IMR-90 (cell line): ENCODE results near the gene CHP1. TPM values are rescaled to one million over a fixed set of nuclear protein-coding genes. Genes with fewer than 3 reads are reported as not detected.

Experiments
- ATAC-seq: fragments of 200-7000 bp; cut with Tn5 transposase; 2 replicates; pipeline ENCODE4 v1.9.1; 2020; ENCODE audit warnings: low read depth, mild to moderate bottlenecking, moderate library complexity
- BruUV-seq: library from RNA; stranded (reverse); fragments of 400-500 nt; replicated peaks from 2 replicates; lab custom pipeline; 2021; lab: Mats Ljungman, UMichigan
- CTCF ChIA-PET: fragments of 300-600 bp; formaldehyde crosslinking; extraction: SDS; loops from one replicate; lab custom pipeline; 2021; ENCODE audit warnings: antibody characterized with exemption; lab: Yijun Ruan, JAX
- POLR2A ChIA-PET: fragments of 300-600 bp; sonication (Branson Sonifier 250); formaldehyde crosslinking; loops from one replicate; lab custom pipeline; 2022; ENCODE audit warnings: antibody characterized with exemption; ENCODE audit not compliant: unreplicated experiment; lab: Charles Lee
- DNase-seq: peaks from one replicate; pipeline ENCODE4 v3.0.0; 2013
- H2AFZ ChIP-seq: replicated peaks from 2 replicates; pipeline ENCODE3; 2013; ENCODE audit warnings: low read length, mild to moderate bottlenecking; ENCODE audit not compliant: poor library complexity
- H2AK5ac ChIP-seq: 2 replicates; pipeline ENCODE4 v1.6.1; 2013; ENCODE audit warnings: low read depth, low read length, inconsistent platforms
- H2AK9ac ChIP-seq: replicated peaks from 2 replicates; pipeline ENCODE3; 2013; ENCODE audit warnings: mild to moderate bottlenecking, low read depth, low read length, moderate library complexity; ENCODE audit not compliant: poor library complexity
- H2BK120ac ChIP-seq: 2 replicates; pipeline ENCODE4 v1.6.1; 2013; ENCODE audit warnings: low read depth, low read length, inconsistent platforms
- H2BK15ac ChIP-seq: 3 replicates; pipeline ENCODE4 v1.6.1; 2013; ENCODE audit warnings: low read depth, low read length, inconsistent platforms
- H2BK20ac ChIP-seq: 2 replicates; pipeline ENCODE4 v1.6.1; 2013; ENCODE audit warnings: low read depth, mild to moderate bottlenecking, inconsistent platforms, low read length, moderate library complexity
- H2BK5ac ChIP-seq: 2 replicates; pipeline ENCODE4 v1.6.1; 2013; ENCODE audit warnings: mild to moderate bottlenecking, low read depth, low read length, inconsistent platforms; ENCODE audit not compliant: poor library complexity, severe bottlenecking
- H3K14ac ChIP-seq: replicated peaks from 2 replicates; pipeline ENCODE4 v1.6.1; 2013; ENCODE audit warnings: low read depth, low read length, inconsistent platforms
- H3K18ac ChIP-seq: 2 replicates; pipeline ENCODE4 v1.6.1; 2013; ENCODE audit warnings: low read depth, low read length, control low read depth
- H3K23ac ChIP-seq: 2 replicates; pipeline ENCODE4 v1.6.1; 2013; ENCODE audit warnings: low read depth, low read length, inconsistent platforms
- H3K27ac ChIP-seq: 2 replicates; pipeline ENCODE4 v1.5.1; 2013; ENCODE audit warnings: mild to moderate bottlenecking, control low read depth, low read length; ENCODE audit not compliant: insufficient read depth
- H3K27me3 ChIP-seq: 2 replicates; pipeline ENCODE4 v1.6.1; 2013; ENCODE audit warnings: low read length; ENCODE audit not compliant: control insufficient read depth, insufficient read depth
- H3K36me3 ChIP-seq: 2 replicates; pipeline ENCODE4 v1.6.1; 2013; ENCODE audit warnings: low read length, mixed read lengths; ENCODE audit not compliant: control insufficient read depth, insufficient read depth
- H3K4ac ChIP-seq: 2 replicates; pipeline ENCODE4 v1.6.1; 2013; ENCODE audit warnings: low read depth, low read length, inconsistent platforms
- H3K4me1 ChIP-seq: 2 replicates; pipeline ENCODE4 v1.6.1; 2013; ENCODE audit warnings: low read length, mixed read lengths; ENCODE audit not compliant: control insufficient read depth, insufficient read depth
- H3K4me2 ChIP-seq: 2 replicates; pipeline ENCODE4 v1.6.1; 2013; ENCODE audit warnings: low read depth, mild to moderate bottlenecking, control low read depth, low read length, moderate library complexity
- H3K4me3 ChIP-seq: 2 replicates; pipeline ENCODE4 v1.5.1; 2013; ENCODE audit warnings: low read depth, mild to moderate bottlenecking, control low read depth, low read length, moderate library complexity; ENCODE audit not compliant: insufficient read depth
- H3K56ac ChIP-seq: 2 replicates; pipeline ENCODE4 v1.6.1; 2013; ENCODE audit warnings: low read length, inconsistent platforms; ENCODE audit not compliant: insufficient read depth; ENCODE audit errors: extremely low read depth
- H3K79me1 ChIP-seq, 2 experiments: 2 replicates each; pipeline ENCODE4 v1.6.1; 2013; ENCODE audit warnings: low read length in 2 of 2, inconsistent platforms in 1 of 2, low read depth in 1 of 2
- H3K9ac ChIP-seq: 2 replicates; pipeline ENCODE4 v1.6.1; 2013; ENCODE audit warnings: low read depth, low read length, control low read depth
- H3K9me1 ChIP-seq: 2 replicates; pipeline ENCODE4 v1.6.1; 2013; ENCODE audit warnings: low read length, inconsistent platforms; ENCODE audit not compliant: insufficient read depth
- H3K9me3 ChIP-seq: 2 replicates; pipeline ENCODE4 v1.6.1; 2013; ENCODE audit warnings: low read length; ENCODE audit not compliant: control insufficient read depth, insufficient read depth
- H4K20me1 ChIP-seq: 2 replicates; pipeline ENCODE4 v1.6.1; 2013; ENCODE audit warnings: low read length, inconsistent platforms; ENCODE audit not compliant: insufficient read depth
- H4K5ac ChIP-seq: 2 replicates; pipeline ENCODE4 v1.6.1; 2013; ENCODE audit warnings: mild to moderate bottlenecking, low read depth, low read length, control low read depth
- H4K8ac ChIP-seq, 2 experiments: 2 replicates each; pipeline ENCODE4 v1.6.1; 2013; ENCODE audit warnings: low read depth in 2 of 2, low read length in 2 of 2, control low read depth in 1 of 2, inconsistent platforms in 1 of 2
- H4K91ac ChIP-seq: 2 replicates; pipeline ENCODE4 v1.6.1; 2013; ENCODE audit warnings: low read depth, low read length, inconsistent platforms; ENCODE audit not compliant: insufficient read depth
- BHLHE40 ChIP-seq: fragments of 150-350 bp; IDR thresholded peaks from 2 replicates; pipeline ENCODE4 v1.6.1; 2016; ENCODE audit warnings: mild to moderate bottlenecking, low read depth, low read length
- CEBPB ChIP-seq: IDR thresholded peaks from 2 replicates; pipeline ENCODE4 v1.6.1; 2012; ENCODE audit warnings: low read depth, low read length, improper control_type of control experiment
- CHD1 ChIP-seq: IDR thresholded peaks from 2 replicates; pipeline ENCODE4 v1.6.1; 2012; ENCODE audit warnings: low read depth, low read length, improper control_type of control experiment
- CTCF ChIP-seq: conservative IDR thresholded peaks from 2 replicates; pipeline ENCODE4 v1.5.1; 2012; ENCODE audit warnings: mild to moderate bottlenecking, low read depth, low read length, improper control_type of control experiment
- FOS ChIP-seq: fragments of 150-350 bp; IDR thresholded peaks from 2 replicates; pipeline ENCODE4 v1.6.1; 2016; ENCODE audit warnings: low read depth, low read length
- MAFK ChIP-seq: IDR thresholded peaks from 2 replicates; pipeline ENCODE4 v1.6.1; 2012; ENCODE audit warnings: low read depth, low read length, improper control_type of control experiment
- MAZ ChIP-seq: IDR thresholded peaks from 2 replicates; pipeline ENCODE4 v1.6.1; 2012; ENCODE audit warnings: low read depth, mild to moderate bottlenecking, low read length, improper control_type of control experiment, moderate library complexity, borderline replicate concordance
- MXI1 ChIP-seq: IDR thresholded peaks from 2 replicates; pipeline ENCODE4 v1.6.1; 2012; ENCODE audit warnings: low read depth, mild to moderate bottlenecking, low read length, moderate library complexity, borderline replicate concordance
- NFE2L2 ChIP-seq: fragments of 150-350 bp; IDR thresholded peaks from 2 replicates; pipeline ENCODE4 v1.6.1; 2016; ENCODE audit warnings: low read depth, mild to moderate bottlenecking, low read length
- POLR2A ChIP-seq: IDR thresholded peaks from 2 replicates; pipeline ENCODE4 v1.6.1; 2012; ENCODE audit warnings: mild to moderate bottlenecking, low read depth, low read length
- RAD21 ChIP-seq: IDR thresholded peaks from 2 replicates; pipeline ENCODE4 v1.6.1; 2012; ENCODE audit warnings: low read length, improper control_type of control experiment
- RCOR1 ChIP-seq: IDR thresholded peaks from 2 replicates; pipeline ENCODE4 v1.6.1; 2012; ENCODE audit warnings: mild to moderate bottlenecking, low read length, improper control_type of control experiment; ENCODE audit not compliant: insufficient replicate concordance
- RFX5 ChIP-seq: IDR thresholded peaks from 2 replicates; pipeline ENCODE4 v1.8.0; 2012; ENCODE audit warnings: low read depth, mild to moderate bottlenecking, low read length, moderate library complexity
- SMC3 ChIP-seq: fragments of 150-350 bp; IDR thresholded peaks from 2 replicates; pipeline ENCODE4 v1.6.1; 2016; ENCODE audit warnings: low read depth, mild to moderate bottlenecking, antibody characterized with exemption, low read length, moderate library complexity
- USF2 ChIP-seq: fragments of 150-350 bp; IDR thresholded peaks from 2 replicates; pipeline ENCODE4 v1.6.1; 2017; ENCODE audit warnings: mild to moderate bottlenecking, antibody characterized with exemption, low read length, low read depth
- WGBS, 2 experiments: methylation state at CpG; one replicate each; pipeline versions ENCODE4 v1.1.5 to v1.1.7; 2013; ENCODE audit warnings: missing lambda C conversion rate in 2 of 2; ENCODE audit not compliant: insufficient read length in 1 of 2; ENCODE audit errors: extremely low coverage in 2 of 2; 5-methylcytosine and 5-hydroxymethylcytosine counted together
- dilution Hi-C: fragments of 300-500 bp; cut with HindIII; formaldehyde crosslinking; loops from one replicate; pipeline ENCODE4 v1.14.3; 2018; ENCODE audit warnings: low sequenced_read_pairs; ENCODE audit not compliant: unreplicated experiment
- in situ Hi-C: fragments of 300-500 bp; cut with MboI; formaldehyde crosslinking; loops from 3 replicates; pipeline ENCODE4 v1.14.3; 2019; ENCODE audit warnings: low sequenced_read_pairs, inconsistent platforms, mixed read lengths
- intact Hi-C: fragments of 100-400 bp; cut with micrococcal nuclease; formaldehyde crosslinking; loops from 2 replicates; pipeline ENCODE4 v1.10.0; 2022
- polyA plus RNA-seq, 3 experiments: library from polyadenylated mRNA; depleted of rRNA; stranded (reverse); fragments of >200 nt; gene quantifications; 2 replicates each; pipeline ENCODE4 v1.2.3, GENCODE V29; 2012; ENCODE audit warnings: low replicate concordance in 1 of 3
- total RNA-seq: library from RNA; depleted of rRNA; stranded (reverse); fragments of >200 nt; gene quantifications from 2 replicates; pipeline ENCODE4 v1.2.3, GENCODE V29; 2012
- TF ChIP-seq, protein P1 (sequence below): fragments of 150-350 bp; IDR thresholded peaks from 2 replicates; pipeline ENCODE4 v1.6.1; 2016; ENCODE audit warnings: low read depth, mild to moderate bottlenecking, low read length, moderate library complexity, borderline replicate concordance

Gene CHP1
- total and polyA plus RNA-seq, 2 of the 4 experiments (the other 2 are of a cell fraction): 39.2 to 96.1 TPM

DNA sequence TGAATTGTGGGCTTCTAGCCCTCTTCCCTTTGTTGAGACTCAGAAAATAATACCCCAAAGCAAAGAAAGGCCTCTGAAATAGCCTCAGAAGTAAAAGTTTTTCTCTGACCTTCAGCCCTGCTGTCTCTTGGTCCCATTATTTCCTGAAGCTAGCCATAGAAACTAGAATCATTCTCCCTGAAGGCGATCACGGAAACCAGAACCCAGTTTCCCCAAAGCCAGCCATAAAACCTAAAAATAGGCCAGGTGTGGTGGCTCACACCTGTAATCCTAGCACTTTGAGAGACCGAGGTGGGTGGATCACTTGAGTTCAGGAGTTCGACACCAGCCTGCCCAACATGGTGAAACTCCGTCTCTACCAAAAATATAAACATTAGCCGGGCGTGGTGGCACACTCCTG is 27.7 kb upstream of the CHP1 start:
- no peaks in the 10 kb centered on the region for H3K36me3 ChIP-seq
- no peak overlapping the region for H2AFZ ChIP-seq
- ATAC-seq: no peak
- no peaks in the 10 kb centered on the region for H3K79me1 ChIP-seq
- H3K27me3 ChIP-seq: no peaks in the 10 kb centered on the region
- ChIA-PET POLR2A (no interaction called here), CTCF (no interaction called here)
- no peaks in the 10 kb centered on the region; the same call in 1 of the 2 replicates for H3K4me1 ChIP-seq
- no peaks in the 10 kb centered on the region for H3K9me1 ChIP-seq
- H3K14ac ChIP-seq: no peak overlapping the region
- no peak overlapping the region for H3K4me3 ChIP-seq
- H4K5ac ChIP-seq: no peak overlapping the region
- H3K4me2 ChIP-seq: no peak overlapping the region
- intact Hi-C loops (no loop called here), in situ Hi-C loops (no loop called here), dilution Hi-C loops (no loop called here)
- H3K18ac ChIP-seq: no peak overlapping the region
- no peak overlapping the region for H3K56ac ChIP-seq
- no peak overlapping the region for H3K4ac ChIP-seq
- H2BK15ac ChIP-seq: no peak overlapping the region
- no peak overlapping the region for H2AK9ac ChIP-seq
- H3K23ac ChIP-seq: no peak overlapping the region
- H3K9me3 ChIP-seq: no peaks in the 10 kb centered on the region
- H4K20me1 ChIP-seq: no peaks in the 10 kb centered on the region
- no peak overlapping the region for H2AK5ac ChIP-seq
- 100% methylated on average over 1 of the region's 7 CpGs; no CpG with 5 or more reads in 1 of the 2 experiments for whole genome bisulfite sequencing, 2 experiments
- no peak for DNase-seq
- H3K27ac ChIP-seq: no peak overlapping the region
- no peak overlapping the region for H2BK20ac ChIP-seq
- BruUV-seq: no TSS peak
- H4K8ac ChIP-seq: no peak overlapping the region
- H2BK120ac ChIP-seq: no peak overlapping the region
- no peak for TF ChIP-seq POLR2A
- TF ChIP-seq CEBPB: no peak
- no peak for TF ChIP-seq RAD21
- no peak for TF ChIP-seq MXI1
- TF ChIP-seq FOS: no peak
- no peak for TF ChIP-seq RCOR1
- no peak for TF ChIP-seq NFE2L2
- no peak for TF ChIP-seq MAZ
- TF ChIP-seq RFX5: no peak
- TF ChIP-seq BHLHE40: no peak
- TF ChIP-seq CHD1: no peak
- TF ChIP-seq, protein P1, sequence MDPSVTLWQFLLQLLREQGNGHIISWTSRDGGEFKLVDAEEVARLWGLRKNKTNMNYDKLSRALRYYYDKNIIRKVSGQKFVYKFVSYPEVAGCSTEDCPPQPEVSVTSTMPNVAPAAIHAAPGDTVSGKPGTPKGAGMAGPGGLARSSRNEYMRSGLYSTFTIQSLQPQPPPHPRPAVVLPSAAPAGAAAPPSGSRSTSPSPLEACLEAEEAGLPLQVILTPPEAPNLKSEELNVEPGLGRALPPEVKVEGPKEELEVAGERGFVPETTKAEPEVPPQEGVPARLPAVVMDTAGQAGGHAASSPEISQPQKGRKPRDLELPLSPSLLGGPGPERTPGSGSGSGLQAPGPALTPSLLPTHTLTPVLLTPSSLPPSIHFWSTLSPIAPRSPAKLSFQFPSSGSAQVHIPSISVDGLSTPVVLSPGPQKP: no peak
- TF ChIP-seq MAFK: no peak
- no peak for TF ChIP-seq SMC3
- no peak for TF ChIP-seq CTCF
- TF ChIP-seq USF2: no peak
- H2BK5ac ChIP-seq: no peak overlapping the region
- H3K9ac ChIP-seq: no peak overlapping the region
- H4K91ac ChIP-seq: no peak overlapping the region
